Kidney (tissue), 14 donors: Measurements from ENCODE around the gene RASAL2. TPM values are rescaled to one million over a fixed set of nuclear protein-coding genes. Genes with fewer than 3 reads are reported as not detected.

Experiments used
- DNase-seq, 5 donors: peaks; one replicate each; pipeline ENCODE4 v3.0.0-alpha.2; 2013 to 2020
- FAIRE-seq: peaks from 2 replicates; lab custom pipeline; 2012; peaks lifted over from hg19 to GRCh38; lab: Jason Lieb, UNC
- H3K27ac ChIP-seq, 2 donors: one replicate each; pipeline ENCODE4 v1.7.0; 2013; ENCODE audit warnings: low read depth in 2 of 2, low read length in 2 of 2, inconsistent platforms in 1 of 2
- H3K27me3 ChIP-seq: one replicate; pipeline ENCODE4 v1.7.1; 2013; ENCODE audit warnings: low read length, inconsistent platforms; ENCODE audit not compliant: control insufficient read depth, insufficient read depth
- H3K36me3 ChIP-seq, 3 donors: one replicate each; pipeline versions ENCODE4 v1.7.0 to v1.7.1; 2013; ENCODE audit warnings: low read length in 3 of 3, control low read depth in 1 of 3, inconsistent platforms in 1 of 3; ENCODE audit not compliant: insufficient read depth in 3 of 3, control insufficient read depth in 2 of 3
- H3K4me1 ChIP-seq, 3 donors: one replicate each; pipeline versions ENCODE4 v1.7.0 to v1.7.1; 2013; ENCODE audit warnings: low read length in 3 of 3, inconsistent platforms in 1 of 3, low read depth in 1 of 3; ENCODE audit not compliant: control insufficient read depth in 2 of 3, insufficient read depth in 2 of 3
- H3K4me3 ChIP-seq, 3 donors: one replicate each; pipeline versions ENCODE4 v1.7.0 to v1.8.1; 2013; ENCODE audit warnings: low read length in 3 of 3, control low read depth in 1 of 3, inconsistent platforms in 1 of 3
- H3K9ac ChIP-seq, 3 donors: one replicate each; pipeline versions ENCODE4 v1.7.0 to v1.7.1; 2013; ENCODE audit warnings: low read length in 3 of 3, control low read depth in 1 of 3, inconsistent platforms in 1 of 3
- H3K9me3 ChIP-seq, 3 donors: one replicate each; pipeline versions ENCODE4 v1.7.0 to v1.7.1; 2013; ENCODE audit warnings: low read length in 3 of 3, control low read depth in 1 of 3, inconsistent platforms in 1 of 3; ENCODE audit not compliant: control insufficient read depth in 2 of 3, insufficient read depth in 1 of 3
- intact Hi-C: fragments of 100-400 bp; cut with DNase I; formaldehyde crosslinking; loops from one replicate; pipeline ENCODE4 v1.11.1; 2022
- polyA plus RNA-seq: library from polyadenylated mRNA; stranded (reverse); fragments of 350-450 nt; fragmentation: Illumina TruSeq; extraction: RNeasy Lipid Tissue Mini Kit (QIAGEN cat#74804); gene quantifications from one replicate; pipeline ENCODE4 v1.2.3, GENCODE V29; 2014; ENCODE audit warnings: low read depth, low replicate concordance; ENCODE audit not compliant: insufficient read depth
- total RNA-seq: library from RNA; stranded (reverse); fragmentation: NEBNext Ultra II Directional; extraction: Animal tissue kit (Norgen Biotek cat#: 25700); gene quantifications from one replicate; pipeline ENCODE4 v1.2.1, GENCODE V29; 2021
- TF ChIP-seq, protein P1 (sequence below): IDR thresholded peaks from 3 replicates; pipeline ENCODE4 v1.5.1; 2012; ENCODE audit warnings: mild to moderate bottlenecking, moderate library complexity, borderline replicate concordance; ENCODE audit not compliant: insufficient read depth; ENCODE audit errors: extremely low read depth
- donor health status: control.
- donor health status: control.
- donor health status: control.
- donor health status: control.
- donor health status: control.
- donor health status: DM: yes; HTN: yes; CAD: no.
- donor health status: Normal renal cell carcinoma (clear cell type).

The RASAL2 gene
- total and polyA plus RNA-seq, 2 donors from 2014 or later, result 2.2 to 26.5 TPM

- no peaks in the 10 kb centered on the region for H3K27me3 ChIP-seq
- no peaks in the 10 kb centered on the region for H3K9me3 ChIP-seq
- no peak overlapping the region for H3K4me3 ChIP-seq
- TF ChIP-seq, protein P1, sequence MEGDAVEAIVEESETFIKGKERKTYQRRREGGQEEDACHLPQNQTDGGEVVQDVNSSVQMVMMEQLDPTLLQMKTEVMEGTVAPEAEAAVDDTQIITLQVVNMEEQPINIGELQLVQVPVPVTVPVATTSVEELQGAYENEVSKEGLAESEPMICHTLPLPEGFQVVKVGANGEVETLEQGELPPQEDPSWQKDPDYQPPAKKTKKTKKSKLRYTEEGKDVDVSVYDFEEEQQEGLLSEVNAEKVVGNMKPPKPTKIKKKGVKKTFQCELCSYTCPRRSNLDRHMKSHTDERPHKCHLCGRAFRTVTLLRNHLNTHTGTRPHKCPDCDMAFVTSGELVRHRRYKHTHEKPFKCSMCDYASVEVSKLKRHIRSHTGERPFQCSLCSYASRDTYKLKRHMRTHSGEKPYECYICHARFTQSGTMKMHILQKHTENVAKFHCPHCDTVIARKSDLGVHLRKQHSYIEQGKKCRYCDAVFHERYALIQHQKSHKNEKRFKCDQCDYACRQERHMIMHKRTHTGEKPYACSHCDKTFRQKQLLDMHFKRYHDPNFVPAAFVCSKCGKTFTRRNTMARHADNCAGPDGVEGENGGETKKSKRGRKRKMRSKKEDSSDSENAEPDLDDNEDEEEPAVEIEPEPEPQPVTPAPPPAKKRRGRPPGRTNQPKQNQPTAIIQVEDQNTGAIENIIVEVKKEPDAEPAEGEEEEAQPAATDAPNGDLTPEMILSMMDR, result no peak
- DNase-seq (peak in 2 of 5 donors; percentile 15 to 21), FAIRE-seq (peak; percentile 60)
- no peak overlapping the region for H3K27ac ChIP-seq
- intact Hi-C loops, result no loop called here
- H3K36me3 ChIP-seq, result no peaks in the 10 kb centered on the region
- H3K9ac ChIP-seq, result no peak overlapping the region
- H3K4me1 ChIP-seq, result peaks cover 0 to 9% (median 0%) of the 10 kb centered on the region in 3 donors
These were observed 32.9 kb downstream of the RASAL2 start for GRCh38 chr1:178126741-178127185.

- Histone ChIP-seq H3K4me1 (peaks cover 0 to 9% (median 0%) of the 10 kb centered on the region in 3 donors), H3K27me3 (no peaks in the 10 kb centered on the region), H3K27ac (no peak overlapping the region), H3K4me3 (no peak overlapping the region), H3K9me3 (no peaks in the 10 kb centered on the region), H3K36me3 (no peaks in the 10 kb centered on the region), H3K9ac (no peak overlapping the region)
- FAIRE-seq (no peak), DNase-seq (no peak)
- intact Hi-C loops, result no loop called here
- TF ChIP-seq, protein P1, result no peak
These were observed 33.7 kb downstream of the RASAL2 start for GRCh38 chr1:178127482-178128191.

- Histone ChIP-seq H3K27ac (no peak overlapping the region), H3K4me1 (peaks cover 0 to 12% (median 5%) of the 10 kb centered on the region in 3 donors), H3K9ac (no peak overlapping the region), H3K9me3 (no peaks in the 10 kb centered on the region), H3K27me3 (no peaks in the 10 kb centered on the region), H3K4me3 (no peak overlapping the region), H3K36me3 (no peaks in the 10 kb centered on the region)
- intact Hi-C loops, result no loop called here
- TF ChIP-seq, protein P1, result no peak
- FAIRE-seq (no peak), DNase-seq (no peak)
These were observed 39.5 kb downstream of the RASAL2 start for GRCh38 chr1:178133239-178133989.
